Measurements from ENCODE around the gene MAPK10. TPM values are rescaled to one million over a fixed set of nuclear protein-coding genes. Genes with fewer than 3 reads are reported as not detected.

Gene MAPK10
- total and polyA plus RNA-seq, 9 of the 15 experiments (the other 6 are each of a cell fraction or from before 2014, with no cell fraction given), result 0.10 to 0.53 (median 0.18) TPM; not detected in 4

DNA sequence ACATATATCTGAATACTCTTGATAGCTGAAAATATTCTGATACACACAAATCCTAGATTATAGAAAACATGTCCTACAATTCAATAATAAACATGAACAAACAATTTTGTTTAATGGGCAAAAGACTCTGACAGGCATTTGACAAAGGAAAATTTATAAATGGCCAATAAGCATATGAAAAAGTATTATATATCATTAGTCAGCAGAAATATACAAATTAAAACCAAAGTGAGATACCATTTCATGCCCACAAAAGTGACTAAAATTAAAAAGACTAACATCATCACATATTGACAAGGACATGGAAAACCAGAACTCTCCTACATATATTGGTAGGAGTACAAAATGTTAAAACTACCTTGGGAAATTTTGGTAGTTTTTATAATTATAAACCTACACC lies 2.7 kb upstream of the MAPK10 start (continued):
- TF ChIP-seq, protein P1, sequence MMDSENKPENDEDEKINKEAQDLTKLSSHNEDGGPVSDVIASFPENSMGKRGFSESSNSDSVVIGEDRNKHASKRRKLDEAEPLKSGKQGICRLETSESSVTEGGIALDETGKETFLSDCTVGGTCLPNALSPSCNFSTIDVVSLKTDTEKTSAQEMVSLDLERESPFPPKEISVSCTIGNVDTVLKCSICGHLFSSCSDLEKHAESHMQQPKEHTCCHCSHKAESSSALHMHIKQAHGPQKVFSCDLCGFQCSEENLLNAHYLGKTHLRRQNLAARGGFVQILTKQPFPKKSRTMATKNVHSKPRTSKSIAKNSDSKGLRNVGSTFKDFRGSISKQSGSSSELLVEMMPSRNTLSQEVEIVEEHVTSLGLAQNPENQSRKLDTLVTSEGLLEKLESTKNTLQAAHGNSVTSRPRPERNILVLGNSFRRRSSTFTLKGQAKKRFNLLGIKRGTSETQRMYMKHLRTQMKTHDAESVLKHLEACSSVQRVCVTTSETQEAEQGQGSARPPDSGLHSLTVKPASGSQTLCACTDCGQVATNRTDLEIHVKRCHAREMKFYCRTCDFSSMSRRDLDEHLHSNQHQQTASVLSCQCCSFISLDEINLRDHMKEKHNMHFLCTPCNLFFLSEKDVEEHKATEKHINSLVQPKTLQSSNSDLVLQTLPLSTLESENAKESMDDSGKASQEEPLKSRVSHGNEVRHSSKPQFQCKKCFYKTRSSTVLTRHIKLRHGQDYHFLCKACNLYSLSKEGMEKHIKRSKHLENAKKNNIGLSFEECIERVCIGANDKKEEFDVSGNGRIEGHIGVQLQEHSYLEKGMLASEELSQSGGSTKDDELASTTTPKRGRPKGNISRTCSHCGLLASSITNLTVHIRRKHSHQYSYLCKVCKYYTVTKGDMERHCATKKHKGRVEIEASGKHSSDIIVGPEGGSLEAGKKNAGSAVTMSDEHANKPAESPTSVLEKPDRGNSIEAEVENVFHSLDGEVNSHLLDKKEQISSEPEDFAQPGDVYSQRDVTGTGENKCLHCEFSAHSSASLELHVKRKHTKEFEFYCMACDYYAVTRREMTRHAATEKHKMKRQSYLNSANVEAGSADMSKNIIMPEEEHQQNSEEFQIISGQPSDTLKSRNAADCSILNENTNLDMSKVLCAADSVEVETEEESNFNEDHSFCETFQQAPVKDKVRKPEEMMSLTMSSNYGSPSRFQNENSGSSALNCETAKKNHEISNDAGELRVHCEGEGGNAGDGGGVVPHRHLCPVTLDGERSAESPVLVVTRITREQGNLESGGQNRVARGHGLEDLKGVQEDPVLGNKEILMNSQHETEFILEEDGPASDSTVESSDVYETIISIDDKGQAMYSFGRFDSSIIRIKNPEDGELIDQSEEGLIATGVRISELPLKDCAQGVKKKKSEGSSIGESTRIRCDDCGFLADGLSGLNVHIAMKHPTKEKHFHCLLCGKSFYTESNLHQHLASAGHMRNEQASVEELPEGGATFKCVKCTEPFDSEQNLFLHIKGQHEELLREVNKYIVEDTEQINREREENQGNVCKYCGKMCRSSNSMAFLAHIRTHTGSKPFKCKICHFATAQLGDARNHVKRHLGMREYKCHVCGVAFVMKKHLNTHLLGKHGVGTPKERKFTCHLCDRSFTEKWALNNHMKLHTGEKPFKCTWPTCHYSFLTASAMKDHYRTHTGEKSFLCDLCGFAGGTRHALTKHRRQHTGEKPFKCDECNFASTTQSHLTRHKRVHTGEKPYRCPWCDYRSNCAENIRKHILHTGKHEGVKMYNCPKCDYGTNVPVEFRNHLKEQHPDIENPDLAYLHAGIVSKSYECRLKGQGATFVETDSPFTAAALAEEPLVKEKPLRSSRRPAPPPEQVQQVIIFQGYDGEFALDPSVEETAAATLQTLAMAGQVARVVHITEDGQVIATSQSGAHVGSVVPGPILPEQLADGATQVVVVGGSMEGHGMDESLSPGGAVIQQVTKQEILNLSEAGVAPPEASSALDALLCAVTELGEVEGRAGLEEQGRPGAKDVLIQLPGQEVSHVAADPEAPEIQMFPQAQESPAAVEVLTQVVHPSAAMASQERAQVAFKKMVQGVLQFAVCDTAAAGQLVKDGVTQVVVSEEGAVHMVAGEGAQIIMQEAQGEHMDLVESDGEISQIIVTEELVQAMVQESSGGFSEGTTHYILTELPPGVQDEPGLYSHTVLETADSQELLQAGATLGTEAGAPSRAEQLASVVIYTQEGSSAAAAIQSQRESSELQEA (IDR thresholded peaks at IDR 0.05; ENCODE audit: low read depth), result no peak
- peak; percentile 41; the same call in 1 of the 2 replicates for TF ChIP-seq MAFF (IDR thresholded peaks at IDR 0.05; ENCODE audit: low read length)
- TF ChIP-seq C11orf30 (IDR thresholded peaks at IDR 0.05; ENCODE audit: low read depth), result peak; percentile 44; the same call in 1 of the 2 replicates
- TF ChIP-seq, protein P2, sequence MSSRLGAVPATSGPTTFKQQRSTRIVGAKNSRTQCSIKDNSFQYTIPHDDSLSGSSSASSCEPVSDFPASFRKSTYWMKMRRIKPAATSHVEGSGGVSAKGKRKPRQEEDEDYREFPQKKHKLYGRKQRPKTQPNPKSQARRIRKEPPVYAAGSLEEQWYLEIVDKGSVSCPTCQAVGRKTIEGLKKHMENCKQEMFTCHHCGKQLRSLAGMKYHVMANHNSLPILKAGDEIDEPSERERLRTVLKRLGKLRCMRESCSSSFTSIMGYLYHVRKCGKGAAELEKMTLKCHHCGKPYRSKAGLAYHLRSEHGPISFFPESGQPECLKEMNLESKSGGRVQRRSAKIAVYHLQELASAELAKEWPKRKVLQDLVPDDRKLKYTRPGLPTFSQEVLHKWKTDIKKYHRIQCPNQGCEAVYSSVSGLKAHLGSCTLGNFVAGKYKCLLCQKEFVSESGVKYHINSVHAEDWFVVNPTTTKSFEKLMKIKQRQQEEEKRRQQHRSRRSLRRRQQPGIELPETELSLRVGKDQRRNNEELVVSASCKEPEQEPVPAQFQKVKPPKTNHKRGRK (tag; IDR thresholded peaks at IDR 0.05), result no peak
- TF ChIP-seq PTRF (tag; IDR thresholded peaks at IDR 0.05), result no peak
